H1 (cell line): ENCODE measurements around the gene ZNF775. TPM values are rescaled to one million over a fixed set of nuclear protein-coding genes. Genes with fewer than 3 reads are reported as not detected.

Experiments used
- ATF2 ChIP-seq: IDR thresholded peaks from 2 replicates; pipeline ENCODE4 v1.6.1; 2012; ENCODE audit warnings: low read length, inconsistent platforms
- BRCA1 ChIP-seq: IDR thresholded peaks from 2 replicates; pipeline ENCODE4 v1.6.1; 2012; ENCODE audit warnings: low read depth, low read length, improper control_type of control experiment
- CBX5 ChIP-seq: fragments of 300-800, 300-1000 bp; sonication (generic); IDR thresholded peaks from 2 replicates; pipeline ENCODE4 v1.7.1; 2016; ENCODE audit warnings: antibody characterized with exemption, low read length, low read depth
- CHD7 ChIP-seq: fragments of 300-600 bp; sonication (generic); IDR thresholded peaks from 2 replicates; pipeline ENCODE4 v1.7.1; 2012; ENCODE audit warnings: low read length, moderate library complexity, mild to moderate bottlenecking, inconsistent platforms; ENCODE audit not compliant: insufficient replicate concordance
- EP300 ChIP-seq, 2 experiments: IDR thresholded peaks; 1 replicate in 1 of 2; 2 replicates in 1 of 2; pipeline ENCODE4 v1.6.1; 2011 to 2012; ENCODE audit warnings: low read depth in 2 of 2, low read length in 2 of 2, mild to moderate bottlenecking in 2 of 2, borderline replicate concordance in 1 of 2, inconsistent platforms in 1 of 2, moderate library complexity in 1 of 2
- SIX5 ChIP-seq: IDR thresholded peaks from 2 replicates; pipeline ENCODE4 v1.6.1; 2011; ENCODE audit warnings: mild to moderate bottlenecking, low read depth, low read length
- SP4 ChIP-seq: IDR thresholded peaks from 2 replicates; pipeline ENCODE4 v1.6.1; 2012; ENCODE audit warnings: low read length, inconsistent platforms
- TAF7 ChIP-seq: optimal IDR thresholded peaks from 2 replicates; pipeline ENCODE3; 2011; ENCODE audit warnings: low read depth, mild to moderate bottlenecking, inconsistent platforms, low read length, moderate library complexity, borderline replicate concordance
- polyA plus RNA-seq, 7 experiments: library from polyadenylated mRNA; depleted of rRNA in 3 of 7; stranded (reverse) in 5 of 7; unstranded in 2 of 7; fragments of >200 nt in 5 of 7; fragments of 200-250 nt in 2 of 7; gene quantifications; 1 replicate in 5 of 7; 2 replicates in 1 of 7; 4 replicates in 1 of 7; pipeline versions ENCODE4 v1.2.1 to v1.2.3, GENCODE V29; 2011 to 2013; ENCODE audit warnings: missing spikeins in 2 of 7, mixed read lengths in 2 of 7
- total RNA-seq: library from RNA; stranded (reverse); fragmentation: NEBNext Ultra II Directional; extraction: Animal tissue kit (Norgen Biotek cat#: 25700); gene quantifications from 2 replicates; pipeline ENCODE4 v1.2.1, GENCODE V29; 2021

Gene ZNF775
- total and polyA plus RNA-seq, 2 of the 8 experiments (the other 6 are each of a cell fraction or from before 2014, with no cell fraction given), result 13.6 to 21.5 TPM

GRCh38 chr7:150368096-150368883 is 10.8 kb upstream of the ZNF775 start, which contains the start of gene REPIN1 (continued):
- TF ChIP-seq BRCA1, result no peak
- no peak for TF ChIP-seq CHD7
- no peak for TF ChIP-seq SP4
- TF ChIP-seq CBX5, result no peak
- no peak for TF ChIP-seq SIX5
- no peak for TF ChIP-seq ATF2
- TF ChIP-seq TAF7, result no peak
- peak in 1 of 2 experiments; percentile 17; a peak in 1 of 3 replicates for TF ChIP-seq EP300 (IDR thresholded peaks at IDR 0.05; ENCODE audit: borderline replicate concordance in 1 of 2, low read depth in 2 of 2, low read length in 2 of 2)
